Umbilical cord (tissue), 2 donors: ENCODE results near the gene MACROH2A2. TPM values are rescaled to one million over a fixed set of nuclear protein-coding genes. Genes with fewer than 3 reads are reported as not detected.
"Not testable (repeated sequence)": the region's sequence is repeated elsewhere in the genome, so short reads cannot be mapped to it uniquely, and the experiment has no call there.

Experiments
- DNase-seq: peaks from one replicate; pipeline ENCODE4 v3.0.0-alpha.2; 2015; ENCODE audit warnings: low spot score
- total RNA-seq: library from RNA; depleted of rRNA; stranded (reverse); fragments of >200 nt; gene quantifications from one replicate; pipeline ENCODE4 v1.2.3, GENCODE V29; 2014; ENCODE audit warnings: low replicate concordance; ENCODE audit not compliant: insufficient read depth

The MACROH2A2 gene
- total RNA-seq, 1 donor from 2014 or later = 10.4 TPM

GRCh38 chr10:70155255-70155838 lies 102.7 kb downstream of the MACROH2A2 start:
- DNase-seq = no peak

DNA sequence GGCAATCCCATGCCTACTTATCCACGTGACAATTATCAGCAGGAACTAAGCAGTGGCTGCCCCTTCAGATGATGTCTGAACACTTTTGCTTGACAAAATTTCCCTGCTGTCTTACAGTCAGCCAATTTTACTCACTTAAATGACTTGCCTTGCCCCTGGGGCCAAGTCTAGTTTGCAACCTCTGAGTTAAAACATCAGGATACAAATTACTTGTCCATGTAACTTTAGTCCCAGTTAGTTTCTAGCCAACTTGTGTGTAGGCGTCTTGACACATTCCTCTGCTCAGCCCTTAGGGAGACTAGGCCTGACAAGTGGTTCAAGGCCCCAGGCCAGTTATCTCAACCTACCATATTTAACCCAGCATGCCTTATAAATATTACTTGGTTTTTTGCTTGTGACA lies 105.5 kb downstream of the MACROH2A2 start:
- DNase-seq = no peak

DNA sequence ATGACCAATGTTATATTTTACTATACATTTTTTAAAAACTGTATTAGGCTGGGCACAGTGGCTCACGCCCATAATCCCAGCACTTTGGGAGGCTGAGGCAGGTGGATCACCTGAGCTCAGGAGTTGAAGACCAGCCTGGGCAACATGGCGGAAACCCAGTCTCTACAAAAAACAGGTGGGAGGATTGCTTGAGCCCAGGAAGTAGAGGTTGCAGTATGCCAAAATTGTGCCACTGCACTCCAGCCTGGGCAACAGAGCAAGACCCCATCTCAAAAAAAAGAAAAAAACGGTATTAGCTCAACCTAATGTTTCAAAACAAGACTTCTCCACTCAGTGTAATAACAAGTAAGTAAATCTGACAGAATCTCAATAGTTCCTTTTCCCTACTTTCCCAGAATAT lies 106.7 kb downstream of the MACROH2A2 start:
- not testable (repeated sequence) for DNase-seq

GRCh38 chr10:70160798-70161197 lies 108.2 kb downstream of the MACROH2A2 start:
- DNase-seq = no peak

Other genes with a start within 250 kb of the MACROH2A2 start
- 2.6 TPM for gene AIFM2, start 80.0 kb downstream of the MACROH2A2 start, total RNA-seq
- gene TYSND1, start 93.9 kb downstream of the MACROH2A2 start, total RNA-seq = 7.5 TPM
- gene SAR1A, start 117.7 kb downstream of the MACROH2A2 start, total RNA-seq = 303 TPM
- gene PPA1, start 180.6 kb downstream of the MACROH2A2 start, total RNA-seq = 134 TPM
- 1.2 TPM for gene NPFFR1, start 231.2 kb downstream of the MACROH2A2 start, total RNA-seq